Measurements from ENCODE around the gene ADORA1. TPM values are rescaled to one million over a fixed set of nuclear protein-coding genes. Genes with fewer than 3 reads are reported as not detected.

Gene ADORA1
- polyA plus RNA-seq, 1 of the 3 experiments (the other 2 are of a cell fraction): 4.8 TPM

DNA sequence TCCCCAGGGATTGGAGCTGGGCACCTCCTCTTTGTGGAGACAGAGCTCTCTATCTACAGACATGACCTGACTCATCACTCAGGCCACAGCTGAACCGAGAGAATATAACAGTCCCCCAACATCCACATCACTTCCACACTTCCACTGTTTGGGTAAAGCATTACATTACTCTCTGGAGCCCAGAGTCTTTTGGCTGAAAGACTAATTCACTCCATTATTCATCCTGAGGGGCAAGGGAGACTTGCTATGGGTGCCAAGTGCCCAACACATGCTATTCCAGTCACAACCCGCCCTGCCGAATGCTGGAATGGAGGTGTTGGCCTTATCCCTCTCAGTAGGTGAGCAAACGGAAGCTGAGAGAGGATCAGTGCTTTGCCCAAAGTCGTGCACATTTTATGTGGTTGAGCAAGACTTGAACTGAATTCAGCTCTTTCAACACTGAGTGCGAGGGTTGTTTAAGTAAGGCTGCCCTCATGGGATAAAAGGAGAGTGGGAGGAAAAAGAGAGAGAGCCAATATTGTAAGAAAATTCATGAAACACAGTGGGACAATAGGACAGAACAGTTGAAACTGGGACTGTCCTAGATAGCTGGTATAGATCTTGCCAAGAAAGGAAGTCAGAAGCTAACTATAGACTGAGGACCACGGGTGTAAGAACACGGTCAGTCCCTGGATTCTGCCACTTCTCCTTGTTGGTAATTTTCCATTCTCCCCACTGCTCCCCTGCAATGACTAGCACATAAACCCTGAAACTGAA, 72.5 kb downstream of the ADORA1 start:
- Histone ChIP-seq H3K27me3 (ENCODE audit: insufficient read depth) (peaks cover 9% of the 10 kb centered on the region; the same call in 1 of the 2 replicates), H3K36me3 (replicated peaks in 1 of 2; ENCODE audit: control insufficient read depth in 1 of 2, insufficient read depth in 2 of 2, low read length in 1 of 2) (no peaks in the 10 kb centered on the region), H3F3A (replicated peaks; ENCODE audit: insufficient read depth) (no peaks in the 10 kb centered on the region), H3K4me2 (no peak overlapping the region), H3K4me3 (ENCODE audit: low read depth in 2 of 2, low read length in 1 of 2) (no peak overlapping the region), H4K20me1 (ENCODE audit: insufficient read depth) (no peaks in the 10 kb centered on the region), H3K79me2 (ENCODE audit: insufficient read depth) (no peaks in the 10 kb centered on the region), H3K9me2 (no peaks in the 10 kb centered on the region), H3K27ac (ENCODE audit: low read depth in 2 of 2, low read length in 1 of 2) (no peak overlapping the region), H2AFZ (ENCODE audit: low read depth) (no peak overlapping the region), H3K9me3 (no peaks in the 10 kb centered on the region), H3K4me1 (ENCODE audit: control insufficient read depth in 1 of 2, insufficient read depth in 2 of 2, low read depth in 1 of 2, low read length in 1 of 2) (no peaks in the 10 kb centered on the region), H3K9ac (no peak overlapping the region)
- DNase-seq: no peak
- ChIA-PET CTCF (interaction anchor here (0.8 to 2.8 kb wide), 6 partner anchors 12 to 161 kb away, joined by 3 to 17 read pairs (median 6); no protein-coding TSS in a partner anchor), POLR2A (interaction anchor here (0.6 kb wide), 1 partner anchor 121 kb away, joined by 5 read pairs; no protein-coding TSS in a partner anchor)
- TF ChIP-seq, protein P1, sequence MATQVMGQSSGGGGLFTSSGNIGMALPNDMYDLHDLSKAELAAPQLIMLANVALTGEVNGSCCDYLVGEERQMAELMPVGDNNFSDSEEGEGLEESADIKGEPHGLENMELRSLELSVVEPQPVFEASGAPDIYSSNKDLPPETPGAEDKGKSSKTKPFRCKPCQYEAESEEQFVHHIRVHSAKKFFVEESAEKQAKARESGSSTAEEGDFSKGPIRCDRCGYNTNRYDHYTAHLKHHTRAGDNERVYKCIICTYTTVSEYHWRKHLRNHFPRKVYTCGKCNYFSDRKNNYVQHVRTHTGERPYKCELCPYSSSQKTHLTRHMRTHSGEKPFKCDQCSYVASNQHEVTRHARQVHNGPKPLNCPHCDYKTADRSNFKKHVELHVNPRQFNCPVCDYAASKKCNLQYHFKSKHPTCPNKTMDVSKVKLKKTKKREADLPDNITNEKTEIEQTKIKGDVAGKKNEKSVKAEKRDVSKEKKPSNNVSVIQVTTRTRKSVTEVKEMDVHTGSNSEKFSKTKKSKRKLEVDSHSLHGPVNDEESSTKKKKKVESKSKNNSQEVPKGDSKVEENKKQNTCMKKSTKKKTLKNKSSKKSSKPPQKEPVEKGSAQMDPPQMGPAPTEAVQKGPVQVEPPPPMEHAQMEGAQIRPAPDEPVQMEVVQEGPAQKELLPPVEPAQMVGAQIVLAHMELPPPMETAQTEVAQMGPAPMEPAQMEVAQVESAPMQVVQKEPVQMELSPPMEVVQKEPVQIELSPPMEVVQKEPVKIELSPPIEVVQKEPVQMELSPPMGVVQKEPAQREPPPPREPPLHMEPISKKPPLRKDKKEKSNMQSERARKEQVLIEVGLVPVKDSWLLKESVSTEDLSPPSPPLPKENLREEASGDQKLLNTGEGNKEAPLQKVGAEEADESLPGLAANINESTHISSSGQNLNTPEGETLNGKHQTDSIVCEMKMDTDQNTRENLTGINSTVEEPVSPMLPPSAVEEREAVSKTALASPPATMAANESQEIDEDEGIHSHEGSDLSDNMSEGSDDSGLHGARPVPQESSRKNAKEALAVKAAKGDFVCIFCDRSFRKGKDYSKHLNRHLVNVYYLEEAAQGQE (IDR thresholded peaks at IDR 0.05; ENCODE audit: low read depth, low read length): no peak
- TF ChIP-seq, protein P2, sequence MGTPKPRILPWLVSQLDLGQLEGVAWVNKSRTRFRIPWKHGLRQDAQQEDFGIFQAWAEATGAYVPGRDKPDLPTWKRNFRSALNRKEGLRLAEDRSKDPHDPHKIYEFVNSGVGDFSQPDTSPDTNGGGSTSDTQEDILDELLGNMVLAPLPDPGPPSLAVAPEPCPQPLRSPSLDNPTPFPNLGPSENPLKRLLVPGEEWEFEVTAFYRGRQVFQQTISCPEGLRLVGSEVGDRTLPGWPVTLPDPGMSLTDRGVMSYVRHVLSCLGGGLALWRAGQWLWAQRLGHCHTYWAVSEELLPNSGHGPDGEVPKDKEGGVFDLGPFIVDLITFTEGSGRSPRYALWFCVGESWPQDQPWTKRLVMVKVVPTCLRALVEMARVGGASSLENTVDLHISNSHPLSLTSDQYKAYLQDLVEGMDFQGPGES (IDR thresholded peaks at IDR 0.05; ENCODE audit: low read depth, low read length): no peak
- TF ChIP-seq FOXM1 (IDR thresholded peaks at IDR 0.05; ENCODE audit: low read depth) (no peak), TEAD4 (IDR thresholded peaks at IDR 0.05; ENCODE audit: borderline replicate concordance, insufficient read depth) (no peak), MEF2A (IDR thresholded peaks at IDR 0.05; ENCODE audit: borderline replicate concordance, low read depth) (no peak)
- TF ChIP-seq, protein P3, sequence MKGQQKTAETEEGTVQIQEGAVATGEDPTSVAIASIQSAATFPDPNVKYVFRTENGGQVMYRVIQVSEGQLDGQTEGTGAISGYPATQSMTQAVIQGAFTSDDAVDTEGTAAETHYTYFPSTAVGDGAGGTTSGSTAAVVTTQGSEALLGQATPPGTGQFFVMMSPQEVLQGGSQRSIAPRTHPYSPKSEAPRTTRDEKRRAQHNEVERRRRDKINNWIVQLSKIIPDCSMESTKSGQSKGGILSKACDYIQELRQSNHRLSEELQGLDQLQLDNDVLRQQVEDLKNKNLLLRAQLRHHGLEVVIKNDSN (IDR thresholded peaks at IDR 0.05; ENCODE audit: borderline replicate concordance, low read depth): no peak
- TF ChIP-seq, protein P4, sequence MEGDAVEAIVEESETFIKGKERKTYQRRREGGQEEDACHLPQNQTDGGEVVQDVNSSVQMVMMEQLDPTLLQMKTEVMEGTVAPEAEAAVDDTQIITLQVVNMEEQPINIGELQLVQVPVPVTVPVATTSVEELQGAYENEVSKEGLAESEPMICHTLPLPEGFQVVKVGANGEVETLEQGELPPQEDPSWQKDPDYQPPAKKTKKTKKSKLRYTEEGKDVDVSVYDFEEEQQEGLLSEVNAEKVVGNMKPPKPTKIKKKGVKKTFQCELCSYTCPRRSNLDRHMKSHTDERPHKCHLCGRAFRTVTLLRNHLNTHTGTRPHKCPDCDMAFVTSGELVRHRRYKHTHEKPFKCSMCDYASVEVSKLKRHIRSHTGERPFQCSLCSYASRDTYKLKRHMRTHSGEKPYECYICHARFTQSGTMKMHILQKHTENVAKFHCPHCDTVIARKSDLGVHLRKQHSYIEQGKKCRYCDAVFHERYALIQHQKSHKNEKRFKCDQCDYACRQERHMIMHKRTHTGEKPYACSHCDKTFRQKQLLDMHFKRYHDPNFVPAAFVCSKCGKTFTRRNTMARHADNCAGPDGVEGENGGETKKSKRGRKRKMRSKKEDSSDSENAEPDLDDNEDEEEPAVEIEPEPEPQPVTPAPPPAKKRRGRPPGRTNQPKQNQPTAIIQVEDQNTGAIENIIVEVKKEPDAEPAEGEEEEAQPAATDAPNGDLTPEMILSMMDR (IDR thresholded peaks at IDR 0.05): no peak
- WGBS (ENCODE audit: low lambda C conversion rate): 54% methylated on average over 8 of the region's 8 CpGs

All from SK-N-SH (cell line).